HEK293 (cell line): ENCODE measurements around the gene DNAH3.

Experiments
- CTCF ChIA-PET: fragments of 350-600 bp; formaldehyde crosslinking; extraction: SDS; loops from one replicate; lab custom pipeline; 2021; ENCODE audit warnings: antibody characterized with exemption; lab: Yijun Ruan, JAX
- POLR2A ChIA-PET: fragments of 300-600 bp; formaldehyde crosslinking; extraction: SDS; loops from one replicate; lab custom pipeline; 2020; ENCODE audit warnings: antibody characterized with exemption, inconsistent platforms; lab: Yijun Ruan, JAX
- H3K27ac ChIP-seq: fragments of 200-500 bp; sonication (Bioruptor generic); 2 replicates; pipeline ENCODE4 v1.5.1; 2014; ENCODE audit warnings: low read depth, low read length, control low read depth, inconsistent platforms; ENCODE audit errors: extremely low read depth
- H3K36me3 ChIP-seq, 2 experiments: fragments of 200-500 bp in 1 of 2; sonication (Bioruptor generic) in 1 of 2; 1 replicate in 1 of 2; 2 replicates in 1 of 2; pipeline ENCODE4 v1.5.1; 2014 to 2017; ENCODE audit warnings: inconsistent platforms in 2 of 2, low read length in 2 of 2; ENCODE audit not compliant: control insufficient read depth in 2 of 2, insufficient read depth in 1 of 2
- H3K4me1 ChIP-seq: fragments of 200-500 bp; sonication (Bioruptor generic); 2 replicates; pipeline ENCODE4 v1.5.1; 2014; ENCODE audit warnings: mild to moderate bottlenecking, low read length, inconsistent platforms; ENCODE audit not compliant: control insufficient read depth, insufficient read depth
- H3K4me3 ChIP-seq: 2 replicates; pipeline ENCODE4 v1.5.1; 2011; ENCODE audit warnings: low read depth, mild to moderate bottlenecking, control low read depth, low read length, moderate library complexity
- H3K9me3 ChIP-seq: fragments of 200-500 bp; sonication (Bioruptor generic); 2 replicates; pipeline ENCODE4 v1.5.1; 2014; ENCODE audit warnings: low read depth, low read length, inconsistent platforms; ENCODE audit not compliant: control insufficient read depth, insufficient read depth
- GLIS1 ChIP-seq: fragments of 450-650 bp; formaldehyde crosslinking; IDR thresholded peaks from 2 replicates; pipeline ENCODE4 v1.5.1; 2016; ENCODE audit warnings: missing biosample characterization, missing genetic modification characterization
- GLIS2 ChIP-seq: fragments of 450-650 bp; formaldehyde crosslinking; IDR thresholded peaks from 2 replicates; pipeline ENCODE4 v1.5.1; 2016; ENCODE audit warnings: missing biosample characterization, missing genetic modification characterization
- KLF1 ChIP-seq: fragments of 450-650 bp; formaldehyde crosslinking; IDR thresholded peaks from 2 replicates; pipeline ENCODE4 v1.5.1; 2016; ENCODE audit warnings: missing biosample characterization, missing genetic modification characterization
- PRDM1 ChIP-seq: fragments of 450-650 bp; formaldehyde crosslinking; IDR thresholded peaks from 2 replicates; pipeline ENCODE4; 2016; ENCODE audit warnings: missing biosample characterization, missing genetic modification characterization
- ZEB2 ChIP-seq: fragments of 450-650 bp; formaldehyde crosslinking; IDR thresholded peaks from 2 replicates; pipeline ENCODE4 v1.5.1; 2016; ENCODE audit warnings: missing biosample characterization, missing genetic modification characterization
- ZIC2 ChIP-seq: fragments of 450-650 bp; formaldehyde crosslinking; IDR thresholded peaks from 2 replicates; pipeline ENCODE4 v1.5.1; 2016; ENCODE audit warnings: missing biosample characterization, missing genetic modification characterization
- ZNF146 ChIP-seq: fragments of 450-650 bp; formaldehyde crosslinking; IDR thresholded peaks from 2 replicates; pipeline ENCODE4 v1.5.1; 2016; ENCODE audit warnings: missing biosample characterization, missing genetic modification characterization
- ZNF155 ChIP-seq: fragments of 450-650 bp; formaldehyde crosslinking; IDR thresholded peaks from 2 replicates; pipeline ENCODE4 v1.5.1; 2016; ENCODE audit warnings: missing biosample characterization, missing genetic modification characterization
- ZNF175 ChIP-seq: fragments of 450-650 bp; formaldehyde crosslinking; IDR thresholded peaks from 2 replicates; pipeline ENCODE4 v1.5.1; 2016; ENCODE audit warnings: missing biosample characterization, missing genetic modification characterization
- ZNF211 ChIP-seq: fragments of 450-650 bp; formaldehyde crosslinking; IDR thresholded peaks from 2 replicates; pipeline ENCODE4 v1.5.1; 2016; ENCODE audit warnings: low read depth, missing biosample characterization, missing genetic modification characterization
- ZNF335 ChIP-seq: fragments of 450-650 bp; formaldehyde crosslinking; conservative IDR thresholded peaks from 2 replicates; pipeline ENCODE4 v1.5.1; 2016; ENCODE audit warnings: missing biosample characterization, missing genetic modification characterization
- ZNF394 ChIP-seq: fragments of 450-650 bp; formaldehyde crosslinking; IDR thresholded peaks from 2 replicates; pipeline ENCODE4 v1.5.1; 2016; ENCODE audit warnings: missing biosample characterization, missing genetic modification characterization, mild to moderate bottlenecking, moderate library complexity, borderline replicate concordance
- ZNF473 ChIP-seq: fragments of 450-650 bp; formaldehyde crosslinking; IDR thresholded peaks from 2 replicates; pipeline ENCODE4 v1.5.1; 2017; ENCODE audit warnings: missing biosample characterization, missing genetic modification characterization
- ZNF596 ChIP-seq: fragments of 450-650 bp; IDR thresholded peaks from 2 replicates; pipeline ENCODE4 v1.5.0; 2018; ENCODE audit warnings: missing biosample characterization, mild to moderate bottlenecking, missing genetic modification characterization, moderate library complexity
- ZNF610 ChIP-seq: fragments of 450-650 bp; formaldehyde crosslinking; IDR thresholded peaks from 2 replicates; pipeline ENCODE4 v1.5.1; 2016; ENCODE audit warnings: missing biosample characterization, missing genetic modification characterization, borderline replicate concordance
- ZNF621 ChIP-seq: fragments of 450-650 bp; formaldehyde crosslinking; IDR thresholded peaks from 2 replicates; pipeline ENCODE4 v1.5.1; 2017; ENCODE audit warnings: missing biosample characterization, missing genetic modification characterization
- ZNF629 ChIP-seq: fragments of 450-650 bp; formaldehyde crosslinking; IDR thresholded peaks from 2 replicates; pipeline ENCODE4 v1.5.1; 2017; ENCODE audit warnings: missing biosample characterization, missing genetic modification characterization
- ZNF658 ChIP-seq: fragments of 450-650 bp; formaldehyde crosslinking; IDR thresholded peaks from 2 replicates; pipeline ENCODE4; 2016; ENCODE audit warnings: missing biosample characterization, missing genetic modification characterization
- ZNF768 ChIP-seq: fragments of 450-650 bp; formaldehyde crosslinking; IDR thresholded peaks from 2 replicates; pipeline ENCODE4 v1.5.1; 2018; ENCODE audit warnings: missing biosample characterization, mild to moderate bottlenecking, missing genetic modification characterization
- ZXDB ChIP-seq: fragments of 450-650 bp; formaldehyde crosslinking; IDR thresholded peaks from 2 replicates; pipeline ENCODE4 v1.5.1; 2016; ENCODE audit warnings: missing biosample characterization, missing genetic modification characterization
- TF ChIP-seq, protein P1 (sequence below): fragments of 450-650 bp; formaldehyde crosslinking; IDR thresholded peaks from 2 replicates; pipeline ENCODE4 v1.5.1; 2017; ENCODE audit warnings: missing biosample characterization, missing genetic modification characterization
- TF ChIP-seq, protein P2 (sequence below): fragments of 450-650 bp; formaldehyde crosslinking; optimal IDR thresholded peaks from 2 replicates; pipeline ENCODE3; 2016; ENCODE audit warnings: missing biosample characterization, mild to moderate bottlenecking, missing genetic modification characterization
- TF ChIP-seq, protein P3 (sequence below): fragments of 450-650 bp; formaldehyde crosslinking; IDR thresholded peaks from 2 replicates; pipeline ENCODE4 v1.5.1; 2016; ENCODE audit warnings: missing biosample characterization, missing genetic modification characterization

Gene DNAH3

DNA sequence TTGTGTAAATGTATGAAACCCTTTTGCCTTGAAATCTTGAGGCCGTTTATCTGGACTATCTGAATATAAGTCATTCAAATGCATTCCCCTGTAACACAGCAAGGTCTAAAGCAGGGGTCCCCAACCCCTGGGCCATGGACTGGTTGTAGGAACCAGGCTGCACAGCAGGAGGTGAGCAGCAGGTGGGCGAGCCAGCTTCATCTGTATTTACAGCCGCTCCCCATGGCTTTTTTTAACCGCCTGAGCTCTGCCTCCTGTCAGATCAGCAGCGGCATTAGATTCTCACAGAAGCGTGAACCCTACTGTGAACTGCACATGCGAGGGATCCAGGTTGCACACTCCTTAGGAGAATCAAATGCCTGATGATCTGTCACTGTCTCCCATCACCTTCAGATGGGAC is 24.1 kb downstream of the DNAH3 start:
- ChIA-PET POLR2A (no interaction called here), CTCF (interaction anchor here (0.6 kb wide), 1 partner anchor 1610 kb away, joined by 4 read pairs; no protein-coding TSS in a partner anchor)
- H3K27ac ChIP-seq = no peak overlapping the region
- H3K4me1 ChIP-seq = no peaks in the 10 kb centered on the region
- H3K4me3 ChIP-seq = no peak overlapping the region
- H3K9me3 ChIP-seq = no peaks in the 10 kb centered on the region
- no peaks in the 10 kb centered on the region for H3K36me3 ChIP-seq
- TF ChIP-seq GLIS1 (tag by site-specific recombination) (no peak), ZNF394 (tag by site-specific recombination) (no peak), ZIC2 (peak; percentile 89), ZNF335 (tag by site-specific recombination) (no peak), ZNF155 (tag by site-specific recombination) (no peak), ZNF768 (tag by site-specific recombination) (no peak), ZNF146 (tag by site-specific recombination) (no peak), ZNF610 (tag by site-specific recombination) (peak; percentile 66; the same call in 1 of the 2 replicates), ZXDB (tag by site-specific recombination) (no peak)

DNA sequence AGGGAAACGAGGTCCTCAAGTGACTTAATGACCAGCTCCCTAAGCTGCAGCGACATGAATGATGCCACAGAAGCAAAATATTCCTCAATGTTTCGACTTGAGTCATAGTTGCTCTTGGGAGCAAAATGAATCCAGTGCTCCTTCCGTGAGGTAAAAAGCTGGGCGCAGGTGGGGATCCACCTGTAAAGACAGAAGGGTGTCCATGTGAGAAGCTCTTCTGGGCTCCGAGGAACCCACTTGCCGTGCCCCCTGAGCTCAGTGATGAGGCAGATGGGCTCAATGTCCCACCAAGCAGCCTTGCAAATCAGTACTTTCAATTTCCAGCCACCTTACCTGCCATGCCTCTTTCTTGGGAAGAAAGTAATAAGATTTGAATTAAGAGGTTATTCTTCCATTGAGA is 25.5 kb downstream of the DNAH3 start:
- no peak for TF ChIP-seq PRDM1 (tag by site-specific recombination)
- TF ChIP-seq ZEB2 (tag by site-specific recombination) = no peak
- no peak for TF ChIP-seq ZNF211 (tag by site-specific recombination)
- TF ChIP-seq ZNF629 (tag by site-specific recombination) = no peak
- no peak for TF ChIP-seq ZNF658
- TF ChIP-seq KLF1 (tag by site-specific recombination) = no peak
- TF ChIP-seq GLIS2 = no peak
- no peak for TF ChIP-seq ZNF175 (tag by site-specific recombination)
- no peak for TF ChIP-seq ZNF473 (tag by site-specific recombination)
- TF ChIP-seq ZNF596 = no peak
- TF ChIP-seq, all 188 proteins: peak for 0
- Histone ChIP-seq H3K4me1 (no peaks in the 10 kb centered on the region), H3K27ac (no peak overlapping the region), H3K36me3 (no peaks in the 10 kb centered on the region), H3K4me3 (no peak overlapping the region), H3K9me3 (no peaks in the 10 kb centered on the region)
- POLR2A ChIA-PET = no interaction called here
- CTCF ChIA-PET = no interaction called here

DNA sequence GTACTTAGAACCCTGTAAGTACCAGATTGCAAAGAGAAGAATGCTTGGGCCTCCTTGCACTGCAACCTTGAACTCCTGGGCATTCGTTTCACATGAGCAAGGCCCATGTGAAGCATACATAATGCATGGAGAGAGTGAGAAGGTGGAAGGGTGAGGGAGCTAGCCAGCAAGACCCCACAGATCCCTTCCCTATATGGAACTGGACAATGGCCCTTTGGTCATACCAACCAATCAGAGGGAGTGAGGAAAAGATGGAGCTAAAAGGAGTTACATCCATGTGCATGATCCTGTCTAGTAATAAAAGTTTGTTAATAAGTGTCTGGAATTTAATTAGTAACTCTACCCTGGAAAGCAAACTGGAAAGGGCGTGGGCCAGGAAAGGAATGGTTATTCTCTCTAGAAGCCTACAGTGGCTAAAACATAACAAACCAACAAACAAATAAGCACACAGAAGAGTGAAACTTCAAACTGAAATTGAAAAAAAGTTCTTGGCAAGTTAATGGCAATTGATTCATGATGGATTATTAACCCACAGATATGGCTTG is 29.6 kb downstream of the DNAH3 start:
- Histone ChIP-seq H3K4me3 (no peak overlapping the region), H3K4me1 (no peaks in the 10 kb centered on the region), H3K27ac (no peak overlapping the region), H3K9me3 (no peaks in the 10 kb centered on the region), H3K36me3 (no peaks in the 10 kb centered on the region)
- ChIA-PET CTCF (interaction anchor here (1.3 kb wide), 1 partner anchor 179 kb away, joined by 3 read pairs; no protein-coding TSS in a partner anchor), POLR2A (no interaction called here)
- TF ChIP-seq, protein P1, sequence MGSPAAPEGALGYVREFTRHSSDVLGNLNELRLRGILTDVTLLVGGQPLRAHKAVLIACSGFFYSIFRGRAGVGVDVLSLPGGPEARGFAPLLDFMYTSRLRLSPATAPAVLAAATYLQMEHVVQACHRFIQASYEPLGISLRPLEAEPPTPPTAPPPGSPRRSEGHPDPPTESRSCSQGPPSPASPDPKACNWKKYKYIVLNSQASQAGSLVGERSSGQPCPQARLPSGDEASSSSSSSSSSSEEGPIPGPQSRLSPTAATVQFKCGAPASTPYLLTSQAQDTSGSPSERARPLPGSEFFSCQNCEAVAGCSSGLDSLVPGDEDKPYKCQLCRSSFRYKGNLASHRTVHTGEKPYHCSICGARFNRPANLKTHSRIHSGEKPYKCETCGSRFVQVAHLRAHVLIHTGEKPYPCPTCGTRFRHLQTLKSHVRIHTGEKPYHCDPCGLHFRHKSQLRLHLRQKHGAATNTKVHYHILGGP (tag by site-specific recombination) = no peak
- TF ChIP-seq, protein P2, sequence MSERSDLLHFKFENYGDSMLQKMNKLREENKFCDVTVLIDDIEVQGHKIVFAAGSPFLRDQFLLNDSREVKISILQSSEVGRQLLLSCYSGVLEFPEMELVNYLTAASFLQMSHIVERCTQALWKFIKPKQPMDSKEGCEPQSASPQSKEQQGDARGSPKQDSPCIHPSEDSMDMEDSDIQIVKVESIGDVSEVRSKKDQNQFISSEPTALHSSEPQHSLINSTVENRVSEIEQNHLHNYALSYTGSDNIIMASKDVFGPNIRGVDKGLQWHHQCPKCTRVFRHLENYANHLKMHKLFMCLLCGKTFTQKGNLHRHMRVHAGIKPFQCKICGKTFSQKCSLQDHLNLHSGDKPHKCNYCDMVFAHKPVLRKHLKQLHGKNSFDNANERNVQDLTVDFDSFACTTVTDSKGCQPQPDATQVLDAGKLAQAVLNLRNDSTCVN = no peak
- no peak for TF ChIP-seq ZNF621
- TF ChIP-seq, protein P3, sequence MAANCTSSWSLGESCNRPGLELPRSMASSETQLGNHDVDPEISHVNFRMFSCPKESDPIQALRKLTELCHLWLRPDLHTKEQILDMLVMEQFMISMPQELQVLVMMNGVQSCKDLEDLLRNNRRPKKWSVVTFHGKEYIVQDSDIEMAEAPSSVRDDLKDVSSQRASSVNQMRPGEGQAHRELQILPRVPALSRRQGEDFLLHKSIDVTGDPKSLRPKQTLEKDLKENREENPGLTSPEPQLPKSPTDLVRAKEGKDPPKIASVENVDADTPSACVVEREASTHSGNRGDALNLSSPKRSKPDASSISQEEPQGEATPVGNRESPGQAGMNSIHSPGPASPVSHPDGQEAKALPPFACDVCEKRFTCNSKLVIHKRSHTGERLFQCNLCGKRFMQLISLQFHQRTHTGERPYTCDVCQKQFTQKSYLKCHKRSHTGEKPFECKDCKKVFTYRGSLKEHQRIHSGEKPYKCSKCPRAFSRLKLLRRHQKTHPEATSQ (tag by site-specific recombination) = no peak
